H1 (cell line): ENCODE measurements around the gene ELMO1. TPM values are rescaled to one million over a fixed set of nuclear protein-coding genes. Genes with fewer than 3 reads are reported as not detected.

Experiments
- CTCF ChIA-PET: fragments of 300-600 bp; sonication (Branson Sonifier 250); formaldehyde crosslinking; loops from one replicate; lab custom pipeline; 2021; ENCODE audit not compliant: partially characterized antibody; lab: Charles Lee
- POLR2A ChIA-PET: fragments of 300-600 bp; sonication (Branson Sonifier 250); formaldehyde crosslinking; loops from one replicate; lab custom pipeline; 2021; ENCODE audit warnings: inconsistent platforms; ENCODE audit not compliant: partially characterized antibody; lab: Charles Lee
- DNase-seq, 2 experiments: peaks; one replicate each; pipeline versions ENCODE4 v3.0.0 to v3.0.0-alpha.2; 2010 to 2022; ENCODE audit warnings: low spot score in 2 of 2, low read depth in 1 of 2, mixed read lengths in 1 of 2
- FAIRE-seq: peaks from 2 replicates; lab custom pipeline; 2011; peaks lifted over from hg19 to GRCh38; lab: Jason Lieb, UNC
- H2AFZ ChIP-seq: 2 replicates; pipeline ENCODE4 v1.8.1; 2012; ENCODE audit warnings: low read length, inconsistent platforms
- H2AK5ac ChIP-seq: 2 replicates; pipeline ENCODE4 v1.6.1; 2013; ENCODE audit warnings: low read depth, low read length
- H2BK120ac ChIP-seq: replicated peaks from 2 replicates; pipeline ENCODE3; 2013; ENCODE audit warnings: low read depth, low read length, inconsistent platforms
- H2BK12ac ChIP-seq: 2 replicates; pipeline ENCODE4 v1.6.1; 2013; ENCODE audit warnings: low read depth, low read length
- H2BK15ac ChIP-seq: 2 replicates; pipeline ENCODE4 v1.6.1; 2013; ENCODE audit warnings: low read length
- H2BK20ac ChIP-seq: 2 replicates; pipeline ENCODE4 v1.6.1; 2013; ENCODE audit warnings: low read length
- H2BK5ac ChIP-seq: 2 replicates; pipeline ENCODE4 v1.6.1; 2013; ENCODE audit warnings: low read depth, low read length
- H3K14ac ChIP-seq: 2 replicates; pipeline ENCODE4 v1.6.1; 2013; ENCODE audit warnings: inconsistent platforms; ENCODE audit not compliant: insufficient read length
- H3K18ac ChIP-seq: 2 replicates; pipeline ENCODE4 v1.6.1; 2013; ENCODE audit warnings: low read length; ENCODE audit errors: extremely low read depth
- H3K23ac ChIP-seq: 2 replicates; pipeline ENCODE4 v1.6.1; 2013; ENCODE audit warnings: inconsistent platforms; ENCODE audit not compliant: insufficient read length
- H3K23me2 ChIP-seq: 2 replicates; pipeline ENCODE4 v1.6.1; 2013; ENCODE audit warnings: low read depth, low read length
- H3K27ac ChIP-seq: 2 replicates; pipeline ENCODE4 v1.6.1; 2011; ENCODE audit warnings: low read depth, low read length, inconsistent platforms
- H3K27me3 ChIP-seq, 4 experiments: replicated peaks in 1 of 4; 1 replicate in 1 of 4; 2 replicates in 3 of 4; pipeline versions ENCODE4 v1.6.1 to v1.8.1; 2011 to 2013; ENCODE audit warnings: low read length in 3 of 4, mild to moderate bottlenecking in 3 of 4, inconsistent platforms in 2 of 4, mixed read lengths in 2 of 4, moderate library complexity in 1 of 4; ENCODE audit not compliant: control insufficient read depth in 3 of 4, insufficient read depth in 3 of 4; ENCODE audit errors: extremely low read depth in 1 of 4
- H3K36me3 ChIP-seq, 4 experiments: 2 replicates each; pipeline versions ENCODE4 v1.6.1 to v1.8.1; 2011 to 2013; ENCODE audit warnings: mild to moderate bottlenecking in 4 of 4, low read length in 3 of 4, moderate library complexity in 2 of 4, control low read depth in 1 of 4, inconsistent platforms in 1 of 4; ENCODE audit not compliant: insufficient read depth in 4 of 4, control insufficient read depth in 2 of 4
- H3K4ac ChIP-seq: replicated peaks from 2 replicates; pipeline ENCODE3; 2013; ENCODE audit warnings: low read length, low read depth, mixed read lengths, inconsistent platforms; ENCODE audit not compliant: insufficient read length
- H3K4me1 ChIP-seq, 4 experiments: replicated peaks in 1 of 4; 1 replicate in 1 of 4; 2 replicates in 3 of 4; pipeline versions ENCODE4 v1.6.1 to v1.8.1; 2011 to 2013; ENCODE audit warnings: low read length in 3 of 4, inconsistent platforms in 2 of 4, mixed read lengths in 1 of 4; ENCODE audit not compliant: insufficient read depth in 4 of 4, control insufficient read depth in 3 of 4
- H3K4me2 ChIP-seq, 2 experiments: 2 replicates each; pipeline versions ENCODE4 v1.6.1 to v1.8.1; 2011 to 2013; ENCODE audit warnings: low read depth in 2 of 2, low read length in 2 of 2, control low read depth in 1 of 2, inconsistent platforms in 1 of 2, mild to moderate bottlenecking in 1 of 2; ENCODE audit not compliant: insufficient read depth in 1 of 2
- H3K4me3 ChIP-seq, 4 experiments: fragments of 200-600, 300-600 bp in 1 of 4; sonication (generic), shearing (Covaris generic), sonication (Bioruptor Twin) in 1 of 4; 2 replicates each; pipeline versions ENCODE4 v1.5.1 to v1.8.1; 2011 to 2016; ENCODE audit warnings: low read length in 4 of 4, low read depth in 3 of 4, control low read depth in 2 of 4, inconsistent platforms in 2 of 4, mild to moderate bottlenecking in 2 of 4, mixed read lengths in 1 of 4, moderate library complexity in 1 of 4; ENCODE audit not compliant: insufficient read depth in 2 of 4; ENCODE audit errors: extremely low read depth in 1 of 4
- H3K56ac ChIP-seq: replicated peaks from 2 replicates; pipeline ENCODE3; 2013; ENCODE audit warnings: low read depth, mild to moderate bottlenecking, mixed read lengths, low read length, inconsistent platforms; ENCODE audit not compliant: insufficient read length
- H3K79me1 ChIP-seq: 2 replicates; pipeline ENCODE4 v1.6.1; 2013; ENCODE audit warnings: low read depth, low read length, control low read depth
- H3K79me2 ChIP-seq, 2 experiments: 2 replicates each; pipeline versions ENCODE4 v1.6.1 to v1.8.1; 2012 to 2013; ENCODE audit warnings: low read length in 2 of 2, mild to moderate bottlenecking in 2 of 2, inconsistent platforms in 1 of 2; ENCODE audit not compliant: insufficient read depth in 2 of 2, control insufficient read depth in 1 of 2
- H3K9ac ChIP-seq, 4 experiments: replicated peaks in 1 of 4; 1 replicate in 1 of 4; 2 replicates in 3 of 4; pipeline versions ENCODE4 v1.6.1 to v1.8.1; 2011 to 2013; ENCODE audit warnings: low read depth in 3 of 4, low read length in 3 of 4, control low read depth in 2 of 4, mild to moderate bottlenecking in 2 of 4, moderate library complexity in 2 of 4, inconsistent platforms in 1 of 4; ENCODE audit errors: extremely low read depth in 1 of 4
- H3K9me3 ChIP-seq, 2 experiments: 2 replicates each; pipeline versions ENCODE4 v1.6.1 to v1.8.1; 2012 to 2013; ENCODE audit warnings: mild to moderate bottlenecking in 2 of 2, moderate library complexity in 2 of 2, control low read depth in 1 of 2, inconsistent platforms in 1 of 2, low read depth in 1 of 2, low read length in 1 of 2, mixed read lengths in 1 of 2; ENCODE audit not compliant: insufficient read depth in 2 of 2
- H4K20me1 ChIP-seq, 2 experiments: replicated peaks in 1 of 2; 2 replicates each; pipeline versions ENCODE3 to v1.8.1; 2011 to 2013; ENCODE audit warnings: inconsistent platforms in 2 of 2, low read length in 2 of 2, mild to moderate bottlenecking in 1 of 2; ENCODE audit not compliant: insufficient read depth in 2 of 2, control insufficient read depth in 1 of 2
- H4K5ac ChIP-seq: 2 replicates; pipeline ENCODE4 v1.6.1; 2013; ENCODE audit warnings: low read length, low read depth, mixed read lengths, inconsistent platforms; ENCODE audit not compliant: insufficient read length
- H4K8ac ChIP-seq: 2 replicates; pipeline ENCODE4 v1.8.0; 2013; ENCODE audit warnings: mild to moderate bottlenecking, moderate library complexity, low read length, inconsistent platforms; ENCODE audit not compliant: insufficient read depth; ENCODE audit errors: extremely low read depth
- H4K91ac ChIP-seq: replicated peaks from 2 replicates; pipeline ENCODE3; 2013; ENCODE audit warnings: low read length, mixed read lengths, inconsistent platforms; ENCODE audit not compliant: insufficient read length
- BACH1 ChIP-seq: IDR thresholded peaks from 2 replicates; pipeline ENCODE4 v1.6.1; 2012; ENCODE audit warnings: low read length, improper control_type of control experiment
- CREB1 ChIP-seq: IDR thresholded peaks from 2 replicates; pipeline ENCODE4 v1.6.1; 2012; ENCODE audit warnings: inconsistent platforms
- KDM1A ChIP-seq: fragments of 200-600, 300-600 bp; sonication (generic); IDR thresholded peaks from 2 replicates; pipeline ENCODE4 v1.7.1; 2016; ENCODE audit warnings: mild to moderate bottlenecking, low read length, borderline replicate concordance
- RBBP5 ChIP-seq: IDR thresholded peaks from 2 replicates; pipeline ENCODE4 v1.7.1; 2012; ENCODE audit warnings: low read depth, mild to moderate bottlenecking, inconsistent platforms, low read length, moderate library complexity, borderline replicate concordance
- SP4 ChIP-seq: IDR thresholded peaks from 2 replicates; pipeline ENCODE4 v1.6.1; 2012; ENCODE audit warnings: low read length, inconsistent platforms
- SUZ12 ChIP-seq: fragments of 200-600 bp; sonication (generic); IDR thresholded peaks from 2 replicates; pipeline ENCODE4 v1.6.1; 2012; ENCODE audit warnings: mild to moderate bottlenecking, inconsistent platforms, low read length, moderate library complexity, mixed read lengths
- TAF7 ChIP-seq: optimal IDR thresholded peaks from 2 replicates; pipeline ENCODE3; 2011; ENCODE audit warnings: low read depth, mild to moderate bottlenecking, inconsistent platforms, low read length, moderate library complexity, borderline replicate concordance
- ZNF274 ChIP-seq: IDR thresholded peaks from 2 replicates; pipeline ENCODE4 v1.7.0; 2012; ENCODE audit warnings: low read length, borderline replicate concordance; ENCODE audit errors: extremely low read depth
- WGBS, 2 experiments: shearing (Covaris generic) in 1 of 2; methylation state at CpG; one replicate each; pipeline versions ENCODE4 v1.1.6 to v1.1.7; 2013 to 2015; ENCODE audit warnings: low lambda C conversion rate in 2 of 2, mixed read lengths in 2 of 2, inconsistent platforms in 1 of 2, low coverage in 1 of 2, missing lambda C conversion rate in 1 of 2; ENCODE audit not compliant: insufficient replicate concordance in 2 of 2, insufficient coverage in 1 of 2, insufficient read length in 1 of 2; ENCODE audit errors: extremely low coverage in 1 of 2, missing lambda C conversion rate in 1 of 2; 5-methylcytosine and 5-hydroxymethylcytosine counted together
- polyA plus RNA-seq, 7 experiments: library from polyadenylated mRNA; depleted of rRNA in 3 of 7; stranded (reverse) in 5 of 7; unstranded in 2 of 7; fragments of >200 nt in 5 of 7; fragments of 200-250 nt in 2 of 7; gene quantifications; 1 replicate in 5 of 7; 2 replicates in 1 of 7; 4 replicates in 1 of 7; pipeline versions ENCODE4 v1.2.1 to v1.2.3, GENCODE V29; 2011 to 2013; ENCODE audit warnings: missing spikeins in 2 of 7, mixed read lengths in 2 of 7
- total RNA-seq: library from RNA; stranded (reverse); fragmentation: NEBNext Ultra II Directional; extraction: Animal tissue kit (Norgen Biotek cat#: 25700); gene quantifications from 2 replicates; pipeline ENCODE4 v1.2.1, GENCODE V29; 2021
- TF ChIP-seq, protein P1 (sequence below): IDR thresholded peaks from 2 replicates; pipeline ENCODE4 v1.6.1; 2011; ENCODE audit warnings: low read length, improper control_type of control experiment
- TF ChIP-seq, protein P2 (sequence below), 3 experiments: IDR thresholded peaks; 1 replicate in 2 of 3; 2 replicates in 1 of 3; pipeline versions ENCODE4 v1.5.1 to v1.6.1; 2011; ENCODE audit warnings: low read length in 3 of 3, mild to moderate bottlenecking in 3 of 3, inconsistent platforms in 2 of 3, low read depth in 1 of 3, moderate library complexity in 1 of 3; ENCODE audit not compliant: insufficient read depth in 1 of 3; ENCODE audit errors: control extremely low read depth in 1 of 3

The ELMO1 gene
- total and polyA plus RNA-seq, 2 of the 8 experiments (the other 6 are each of a cell fraction or from before 2014, with no cell fraction given): 18.4 to 21.0 TPM

- Histone ChIP-seq H3K4ac (no peak overlapping the region), H3K14ac (no peak overlapping the region), H4K5ac (no peak overlapping the region), H3K23ac (no peak overlapping the region), H3K18ac (no peak overlapping the region), H4K20me1 (no peaks in the 10 kb centered on the region), H2BK120ac (no peak overlapping the region), H3K79me1 (no peaks in the 10 kb centered on the region), H3K36me3 (no peaks in the 10 kb centered on the region), H2AFZ (no peak overlapping the region), H2BK15ac (no peak overlapping the region), H4K8ac (no peak overlapping the region), H2BK5ac (no peak overlapping the region), H3K4me2 (no peak overlapping the region), H2BK12ac (no peak overlapping the region), H3K9ac (no peak overlapping the region), H3K4me1 (peaks cover 2 to 6% (median 3%) of the 10 kb centered on the region in 4 experiments; a peak in 4 of 7 replicates), H3K4me3 (no peak overlapping the region), H3K56ac (no peak overlapping the region), H4K91ac (no peak overlapping the region), H3K23me2 (no peaks in the 10 kb centered on the region), H3K27ac (no peak overlapping the region), H2AK5ac (no peak overlapping the region), H2BK20ac (no peak overlapping the region), H3K79me2 (no peaks in the 10 kb centered on the region), H3K9me3 (no peaks in the 10 kb centered on the region), H3K27me3 (no peaks in the 10 kb centered on the region)
- ChIA-PET POLR2A (interaction anchor here (1.2 kb wide), 1 partner anchor 106 kb away, joined by 4 read pairs; no protein-coding TSS in a partner anchor), CTCF (interaction anchor here (0.7 to 2.1 kb wide), 5 partner anchors 9 to 152 kb away, joined by 3 to 8 read pairs (median 5); no protein-coding TSS in a partner anchor)
- 90% methylated on average over 2 of the region's 2 CpGs; no CpG with 5 or more reads in 1 of the 2 experiments for WGBS, 2 experiments
- FAIRE-seq (no peak), DNase-seq (no peak)
- no peak for TF ChIP-seq ZNF274
- no peak for TF ChIP-seq CREB1
- TF ChIP-seq SP4: no peak
- TF ChIP-seq RBBP5: no peak
- TF ChIP-seq, protein P1, sequence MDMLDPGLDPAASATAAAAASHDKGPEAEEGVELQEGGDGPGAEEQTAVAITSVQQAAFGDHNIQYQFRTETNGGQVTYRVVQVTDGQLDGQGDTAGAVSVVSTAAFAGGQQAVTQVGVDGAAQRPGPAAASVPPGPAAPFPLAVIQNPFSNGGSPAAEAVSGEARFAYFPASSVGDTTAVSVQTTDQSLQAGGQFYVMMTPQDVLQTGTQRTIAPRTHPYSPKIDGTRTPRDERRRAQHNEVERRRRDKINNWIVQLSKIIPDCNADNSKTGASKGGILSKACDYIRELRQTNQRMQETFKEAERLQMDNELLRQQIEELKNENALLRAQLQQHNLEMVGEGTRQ: no peak
- no peak for TF ChIP-seq BACH1
- TF ChIP-seq SUZ12: no peak
- no peak for TF ChIP-seq TAF7
- no peak for TF ChIP-seq KDM1A
- TF ChIP-seq, protein P2, sequence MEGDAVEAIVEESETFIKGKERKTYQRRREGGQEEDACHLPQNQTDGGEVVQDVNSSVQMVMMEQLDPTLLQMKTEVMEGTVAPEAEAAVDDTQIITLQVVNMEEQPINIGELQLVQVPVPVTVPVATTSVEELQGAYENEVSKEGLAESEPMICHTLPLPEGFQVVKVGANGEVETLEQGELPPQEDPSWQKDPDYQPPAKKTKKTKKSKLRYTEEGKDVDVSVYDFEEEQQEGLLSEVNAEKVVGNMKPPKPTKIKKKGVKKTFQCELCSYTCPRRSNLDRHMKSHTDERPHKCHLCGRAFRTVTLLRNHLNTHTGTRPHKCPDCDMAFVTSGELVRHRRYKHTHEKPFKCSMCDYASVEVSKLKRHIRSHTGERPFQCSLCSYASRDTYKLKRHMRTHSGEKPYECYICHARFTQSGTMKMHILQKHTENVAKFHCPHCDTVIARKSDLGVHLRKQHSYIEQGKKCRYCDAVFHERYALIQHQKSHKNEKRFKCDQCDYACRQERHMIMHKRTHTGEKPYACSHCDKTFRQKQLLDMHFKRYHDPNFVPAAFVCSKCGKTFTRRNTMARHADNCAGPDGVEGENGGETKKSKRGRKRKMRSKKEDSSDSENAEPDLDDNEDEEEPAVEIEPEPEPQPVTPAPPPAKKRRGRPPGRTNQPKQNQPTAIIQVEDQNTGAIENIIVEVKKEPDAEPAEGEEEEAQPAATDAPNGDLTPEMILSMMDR (IDR thresholded peaks at IDR 0.05; ENCODE audit: control extremely low read depth in 1 of 3, insufficient read depth in 1 of 3, low read depth in 1 of 3, low read length in 3 of 3): no peak
Observed at GRCh38 chr7:37046531-37047079, 402.1 kb downstream of the ELMO1 start.
